Spleen (tissue), 11 donors: Measurements from ENCODE around the gene CRTC2. TPM values are rescaled to one million over a fixed set of nuclear protein-coding genes. Genes with fewer than 3 reads are reported as not detected.
A peak's percentile ranks its signal among the peaks of the same experiment; 100 is the strongest.

Experiments
- DNase-seq: peaks from one replicate; pipeline ENCODE4 v3.0.0-alpha.2; 2020
- H3K27ac ChIP-seq, 8 donors: fragments of 200-600 bp; sonication (generic) in 7 of 8; 1 replicate in 4 of 8; 2 replicates in 4 of 8; pipeline versions ENCODE4 v1.5.0 to v1.8.0; 2016 to 2021; ENCODE audit warnings: inconsistent platforms in 4 of 8, mild to moderate bottlenecking in 4 of 8, moderate library complexity in 1 of 8
- H3K27me3 ChIP-seq, 7 donors: fragments of 200-600 bp; sonication (generic) in 6 of 7; replicated peaks in 1 of 7; 1 replicate in 4 of 7; 2 replicates in 3 of 7; pipeline versions ENCODE4 v1.5.0 to v1.8.0; 2016 to 2021; ENCODE audit warnings: inconsistent platforms in 3 of 7, mild to moderate bottlenecking in 1 of 7
- H3K36me3 ChIP-seq, 6 donors: fragments of 200-600 bp; sonication (generic) in 5 of 6; 1 replicate in 4 of 6; 2 replicates in 2 of 6; pipeline versions ENCODE4 v1.5.0 to v1.8.0; 2016 to 2021; ENCODE audit warnings: inconsistent platforms in 2 of 6
- H3K4me1 ChIP-seq, 6 donors: fragments of 200-600 bp; sonication (generic) in 5 of 6; 1 replicate in 3 of 6; 2 replicates in 3 of 6; pipeline versions ENCODE4 v1.5.0 to v1.8.0; 2016 to 2021; ENCODE audit warnings: inconsistent platforms in 3 of 6
- H3K4me3 ChIP-seq, 8 donors: fragments of 200-600 bp; sonication (generic) in 7 of 8; 1 replicate in 4 of 8; 2 replicates in 4 of 8; pipeline versions ENCODE4 v1.5.0 to v1.8.0; 2016 to 2021; ENCODE audit warnings: inconsistent platforms in 4 of 8, mild to moderate bottlenecking in 4 of 8, moderate library complexity in 2 of 8
- H3K9me3 ChIP-seq, 8 donors: fragments of 200-600 bp; sonication (generic) in 7 of 8; 1 replicate in 4 of 8; 2 replicates in 4 of 8; pipeline versions ENCODE4 v1.5.0 to v1.8.0; 2016 to 2021; ENCODE audit warnings: inconsistent platforms in 4 of 8
- CTCF ChIP-seq, 11 experiments: fragments of 200-600 bp in 7 of 11; fragments of 450-650 bp in 4 of 11; sonication (generic) in 4 of 11; IDR thresholded peaks in 8 of 11; conservative IDR thresholded peaks in 3 of 11; 1 replicate in 7 of 11; 2 replicates in 4 of 11; pipeline versions ENCODE4 v1.4.0 to v1.8.0; 2016 to 2021; ENCODE audit warnings: antibody characterized with exemption in 11 of 11, inconsistent platforms in 4 of 11, mild to moderate bottlenecking in 1 of 11
- POLR2A ChIP-seq, 3 donors: fragments of 450-650 bp; IDR thresholded peaks; one replicate each; pipeline ENCODE4 v1.5.1; 2017; ENCODE audit warnings: antibody characterized with exemption in 3 of 3, mild to moderate bottlenecking in 1 of 3
- POLR2AphosphoS5 ChIP-seq, 3 donors: sonication (generic); formaldehyde crosslinking; IDR thresholded peaks; one replicate each; pipeline ENCODE4 v1.5.1; 2017; ENCODE audit warnings: antibody characterized with exemption in 3 of 3
- WGBS, 5 donors: extraction: QIAGEN DNeasy Blood & Tissue Kit in 3 of 5; methylation state at CpG; one replicate each; pipeline versions ENCODE4 v1.1.5 to v1.1.7; 2013 to 2018; 5-methylcytosine and 5-hydroxymethylcytosine counted together
- intact Hi-C: fragments of 100-400 bp; cut with DNase I; formaldehyde crosslinking; loops from one replicate; pipeline ENCODE4 v1.15.0; 2023; ENCODE audit warnings: low total_unique reads
- polyA plus RNA-seq, 3 donors: library from polyadenylated mRNA; stranded (reverse); fragments of 200-250 nt; gene quantifications; one replicate each; pipeline ENCODE4 v1.2.1, GENCODE V29; 2013
- total RNA-seq, 7 donors: library from RNA; depleted of rRNA in 3 of 7; stranded (reverse); fragments of >200 nt in 3 of 7; fragmentation: NEBNext Ultra II Directional in 4 of 7; extraction: Animal tissue kit (Norgen Biotek cat#: 25700) in 4 of 7; gene quantifications; one replicate each; pipeline versions ENCODE4 v1.1.0 to v1.2.1, GENCODE V29; 2016 to 2021
- donor health status: healthy with polysubstance abuse.
- donor health status: DM: no; HTN: no; CAD: no; lungs with moderate emphysema.
- donor health status: DM: no; HTN: no; CAD: no.
- donor health status: Bipolar disorder and iron deficiency.
- donor health status: healthy.
- donor health status: DM: no; HTN: no; CAD: no.
- donor health status: DM: yes; HTN: yes; CAD: no.

The CRTC2 gene
- total and polyA plus RNA-seq, 10 donors, result 34.8 to 80.1 (median 69.5) TPM

GRCh38 chr1:153963030-153963849 lies 4.8 kb upstream of the CRTC2 start, which contains the start of gene SLC39A1:
SLC39A1 (minus strand) TSS chr1:153963537; CDS start chr1:153962715, 822 bp downstream.
- TF ChIP-seq POLR2AphosphoS5 (IDR thresholded peaks at IDR 0.05) (peak; percentile 91 to 93 (median 92)), CTCF (IDR thresholded peaks at IDR 0.05 in 8 of 11, conservative IDR thresholded peaks at IDR 0.05 in 3 of 11) (peak in 1 of 11 experiments; percentile 35), POLR2A (IDR thresholded peaks at IDR 0.05) (peak in 2 of 3 donors; percentile 20 to 56)
- peaks cover 40 to 87% (median 77%) of the 10 kb centered on the region in 6 donors for H3K4me1 ChIP-seq
- intact Hi-C loops, result no loop called here
- H3K4me3 ChIP-seq, result peak within 1 kb of the TSS; percentile 65 to 86 (median 76)
- peak; percentile 98 for DNase-seq
- peaks cover 0 to 32% (median 17%) of the 10 kb centered on the region in 6 donors for H3K36me3 ChIP-seq
- WGBS, 5 donors, result 0 to 1% (median 1%) methylated on average over 36 to 54 of the region's 54 CpGs
- H3K9me3 ChIP-seq, result no peaks in the 10 kb centered on the region
- peak within 1 kb of the TSS; percentile 94 to 99 (median 97) for H3K27ac ChIP-seq
- no peaks in the 10 kb centered on the region for H3K27me3 ChIP-seq

GRCh38 chr1:153962088-153963029 lies 3.9 kb upstream of the CRTC2 start:
- peak; percentile 83 for DNase-seq
- peaks cover 40 to 85% (median 73%) of the 10 kb centered on the region in 6 donors for H3K4me1 ChIP-seq

GRCh38 chr1:153961421-153961820 lies 3.0 kb upstream of the CRTC2 start:
- H3K27me3 ChIP-seq, result no peaks in the 10 kb centered on the region
- no peaks in the 10 kb centered on the region for H3K9me3 ChIP-seq
- H3K4me3 ChIP-seq, result peak overlapping the region in 4 of 8 donors; percentile 68 to 80 (median 73)
- intact Hi-C loops, result no loop called here
- DNase-seq, result peak; percentile 28
- H3K27ac ChIP-seq, result peak overlapping the region in 6 of 8 donors; percentile 97 to 99 (median 98)
- 74 to 85% (median 75%) methylated on average over 4 of the region's 4 CpGs for whole genome bisulfite sequencing, 5 donors
- no peak for TF ChIP-seq CTCF (IDR thresholded peaks at IDR 0.05 in 8 of 11, conservative IDR thresholded peaks at IDR 0.05 in 3 of 11)
- no peak for TF ChIP-seq POLR2AphosphoS5 (IDR thresholded peaks at IDR 0.05)
- no peak for TF ChIP-seq POLR2A (IDR thresholded peaks at IDR 0.05)
- peaks cover 0 to 32% (median 17%) of the 10 kb centered on the region in 6 donors for H3K36me3 ChIP-seq
- peaks cover 47 to 88% (median 77%) of the 10 kb centered on the region in 6 donors for H3K4me1 ChIP-seq

More at GRCh38 chr1:153962088-153963029, 3.9 kb upstream of the CRTC2 start:
- Histone ChIP-seq H3K27ac (peak overlapping the region; percentile 94 to 99 (median 97)), H3K4me3 (peak overlapping the region; percentile 65 to 86 (median 76)), H3K9me3 (no peaks in the 10 kb centered on the region), H3K27me3 (no peaks in the 10 kb centered on the region), H3K36me3 (peaks cover 0 to 32% (median 17%) of the 10 kb centered on the region in 6 donors)
- intact Hi-C loops, result no loop called here
- TF ChIP-seq CTCF (IDR thresholded peaks at IDR 0.05 in 8 of 11, conservative IDR thresholded peaks at IDR 0.05 in 3 of 11) (no peak), POLR2AphosphoS5 (IDR thresholded peaks at IDR 0.05) (no peak), POLR2A (IDR thresholded peaks at IDR 0.05) (no peak)
- WGBS, 5 donors, result 49 to 64% (median 58%) methylated on average over 15 to 16 of the region's 16 CpGs
